ENCODE measurements around the gene MID1. TPM values are rescaled to one million over a fixed set of nuclear protein-coding genes. Genes with fewer than 3 reads are reported as not detected.

The MID1 gene
- total RNA-seq, 1 experiment from 2014 or later: 32.4 TPM

- Histone ChIP-seq H3K27ac (ENCODE audit: low read length) (no peak overlapping the region), H3K9me3 (ENCODE audit: control insufficient read depth, insufficient read depth, low read depth, low read length) (no peaks in the 10 kb centered on the region), H3K4me1 (ENCODE audit: control insufficient read depth, insufficient read depth, low read length) (no peaks in the 10 kb centered on the region), H3K27me3 (ENCODE audit: control insufficient read depth, insufficient read depth, low read length) (no peaks in the 10 kb centered on the region), H3K4me3 (ENCODE audit: low read depth in 2 of 2, low read length in 2 of 2) (no peak overlapping the region), H3K36me3 (ENCODE audit: control insufficient read depth, insufficient read depth, low read length) (no peaks in the 10 kb centered on the region)
- DNase-seq (ENCODE audit: low read depth, low spot score): no peak
- no peak for TF ChIP-seq CTCF (IDR thresholded peaks at IDR 0.05)
- no peak for TF ChIP-seq TCF7L2 (IDR thresholded peaks at IDR 0.05; ENCODE audit: low read depth, low read length)
- TF ChIP-seq, protein P1, sequence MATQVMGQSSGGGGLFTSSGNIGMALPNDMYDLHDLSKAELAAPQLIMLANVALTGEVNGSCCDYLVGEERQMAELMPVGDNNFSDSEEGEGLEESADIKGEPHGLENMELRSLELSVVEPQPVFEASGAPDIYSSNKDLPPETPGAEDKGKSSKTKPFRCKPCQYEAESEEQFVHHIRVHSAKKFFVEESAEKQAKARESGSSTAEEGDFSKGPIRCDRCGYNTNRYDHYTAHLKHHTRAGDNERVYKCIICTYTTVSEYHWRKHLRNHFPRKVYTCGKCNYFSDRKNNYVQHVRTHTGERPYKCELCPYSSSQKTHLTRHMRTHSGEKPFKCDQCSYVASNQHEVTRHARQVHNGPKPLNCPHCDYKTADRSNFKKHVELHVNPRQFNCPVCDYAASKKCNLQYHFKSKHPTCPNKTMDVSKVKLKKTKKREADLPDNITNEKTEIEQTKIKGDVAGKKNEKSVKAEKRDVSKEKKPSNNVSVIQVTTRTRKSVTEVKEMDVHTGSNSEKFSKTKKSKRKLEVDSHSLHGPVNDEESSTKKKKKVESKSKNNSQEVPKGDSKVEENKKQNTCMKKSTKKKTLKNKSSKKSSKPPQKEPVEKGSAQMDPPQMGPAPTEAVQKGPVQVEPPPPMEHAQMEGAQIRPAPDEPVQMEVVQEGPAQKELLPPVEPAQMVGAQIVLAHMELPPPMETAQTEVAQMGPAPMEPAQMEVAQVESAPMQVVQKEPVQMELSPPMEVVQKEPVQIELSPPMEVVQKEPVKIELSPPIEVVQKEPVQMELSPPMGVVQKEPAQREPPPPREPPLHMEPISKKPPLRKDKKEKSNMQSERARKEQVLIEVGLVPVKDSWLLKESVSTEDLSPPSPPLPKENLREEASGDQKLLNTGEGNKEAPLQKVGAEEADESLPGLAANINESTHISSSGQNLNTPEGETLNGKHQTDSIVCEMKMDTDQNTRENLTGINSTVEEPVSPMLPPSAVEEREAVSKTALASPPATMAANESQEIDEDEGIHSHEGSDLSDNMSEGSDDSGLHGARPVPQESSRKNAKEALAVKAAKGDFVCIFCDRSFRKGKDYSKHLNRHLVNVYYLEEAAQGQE (IDR thresholded peaks at IDR 0.05; ENCODE audit: insufficient read depth in 1 of 2, low read depth in 2 of 2, low read length in 1 of 2): no peak
- no peak for TF ChIP-seq POLR2AphosphoS5 (IDR thresholded peaks at IDR 0.05; ENCODE audit: low read depth, low read length)
- no peak for TF ChIP-seq SIN3A (IDR thresholded peaks at IDR 0.05; ENCODE audit: borderline replicate concordance, insufficient read depth, low read depth, low read length)
- no peak for ATAC-seq
- no TSS peak for BruUV-seq (replicated peaks)
- in situ Hi-C loops (cut with HindIII; ENCODE audit: low pct_unique_long_range_greater_than_20kb, low sequenced_read_pairs) (no loop called here), intact Hi-C loops (cut with micrococcal nuclease; ENCODE audit: unreplicated experiment) (no loop called here)
- ChIA-PET CTCF (no interaction called here), POLR2A (no interaction called here)
Measured at GRCh38 chrX:10415306-10416001, 204.9 kb downstream of the MID1 start.

DNA sequence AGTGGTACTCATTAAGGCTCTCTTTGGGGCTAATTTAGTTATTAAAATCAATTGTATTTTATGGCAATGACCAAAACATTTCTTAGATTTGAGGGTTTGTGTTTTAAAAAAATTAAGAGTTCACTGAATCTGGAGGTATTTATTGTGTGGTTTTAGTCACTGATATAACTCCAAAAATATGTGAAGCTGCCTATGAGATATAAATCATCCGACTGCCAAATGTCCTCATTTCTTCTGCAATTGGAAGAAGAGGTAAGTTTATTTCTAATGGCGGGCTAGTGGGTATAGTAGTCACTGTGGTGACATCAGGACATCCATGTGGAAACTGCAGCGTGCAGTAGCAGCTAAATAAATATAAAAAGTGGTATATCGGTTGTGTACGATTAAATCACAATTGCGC is 205.5 kb downstream of the MID1 start:
- POLR2A ChIA-PET: no interaction called here
- intact Hi-C loops (cut with micrococcal nuclease; ENCODE audit: unreplicated experiment) (no loop called here), in situ Hi-C loops (cut with HindIII; ENCODE audit: low pct_unique_long_range_greater_than_20kb, low sequenced_read_pairs) (no loop called here)
- ATAC-seq (no peak), DNase-seq (ENCODE audit: low read depth, low spot score) (no peak)
- Histone ChIP-seq H3K4me1 (ENCODE audit: control insufficient read depth, insufficient read depth, low read length) (no peaks in the 10 kb centered on the region), H3K27ac (ENCODE audit: low read length) (no peak overlapping the region), H3K36me3 (ENCODE audit: control insufficient read depth, insufficient read depth, low read length) (no peaks in the 10 kb centered on the region), H3K4me3 (ENCODE audit: low read depth in 2 of 2, low read length in 2 of 2) (no peak overlapping the region), H3K27me3 (ENCODE audit: control insufficient read depth, insufficient read depth, low read length) (no peaks in the 10 kb centered on the region), H3K9me3 (ENCODE audit: control insufficient read depth, insufficient read depth, low read depth, low read length) (no peaks in the 10 kb centered on the region)
- no TSS peak for BruUV-seq (replicated peaks)
- no peak for TF ChIP-seq CTCF (IDR thresholded peaks at IDR 0.05)
- no peak for TF ChIP-seq TCF7L2 (IDR thresholded peaks at IDR 0.05; ENCODE audit: low read depth, low read length)
- TF ChIP-seq POLR2AphosphoS5 (IDR thresholded peaks at IDR 0.05; ENCODE audit: low read depth, low read length): no peak
- TF ChIP-seq SIN3A (IDR thresholded peaks at IDR 0.05; ENCODE audit: borderline replicate concordance, insufficient read depth, low read depth, low read length): no peak
- TF ChIP-seq, protein P1 (IDR thresholded peaks at IDR 0.05; ENCODE audit: insufficient read depth in 1 of 2, low read depth in 2 of 2, low read length in 1 of 2): no peak
- CTCF ChIA-PET: no interaction called here
